Choroid plexus epithelial cell (primary cell): ENCODE results near the gene NRXN3.

Source experiments
- DNase-seq: peaks from one replicate; pipeline ENCODE4 v3.0.0-alpha.2; 2010; ENCODE audit warnings: low read depth
- H3K4me3 ChIP-seq: 2 replicates; pipeline ENCODE4 v1.5.1; 2011; ENCODE audit warnings: low read depth, mild to moderate bottlenecking, control low read depth, low read length, moderate library complexity
- CTCF ChIP-seq: conservative IDR thresholded peaks from 2 replicates; pipeline ENCODE4 v1.5.1; 2011; ENCODE audit warnings: low read depth, mild to moderate bottlenecking, control low read depth, inconsistent platforms, low read length, moderate library complexity

The NRXN3 gene

GRCh38 chr14:79631276-79631675, 1461.1 kb downstream of the NRXN3 start:
- DNase-seq: no peak
- no peak for TF ChIP-seq CTCF
- H3K4me3 ChIP-seq: no peak overlapping the region

GRCh38 chr14:79638672-79639266, 1468.6 kb downstream of the NRXN3 start:
- DNase-seq: no peak
- no peak for TF ChIP-seq CTCF
- H3K4me3 ChIP-seq: no peak overlapping the region

- no peak overlapping the region for H3K4me3 ChIP-seq
- no peak for TF ChIP-seq CTCF
- DNase-seq: no peak
Measured at GRCh38 chr14:79639613-79640012, 1469.4 kb downstream of the NRXN3 start.

- no peak overlapping the region for H3K4me3 ChIP-seq
- no peak for DNase-seq
- TF ChIP-seq CTCF: no peak
Measured at GRCh38 chr14:79641371-79641770, 1471.2 kb downstream of the NRXN3 start.

GRCh38 chr14:79643132-79643531, 1473.0 kb downstream of the NRXN3 start:
- DNase-seq: no peak
- TF ChIP-seq CTCF: no peak
- H3K4me3 ChIP-seq: no peak overlapping the region

- DNase-seq: no peak
- no peak for TF ChIP-seq CTCF
- no peak overlapping the region for H3K4me3 ChIP-seq
Measured at GRCh38 chr14:79645753-79646362, 1475.7 kb downstream of the NRXN3 start.

- no peak overlapping the region for H3K4me3 ChIP-seq
- TF ChIP-seq CTCF: no peak
- DNase-seq: no peak
Measured at GRCh38 chr14:79649856-79650255, 1479.7 kb downstream of the NRXN3 start.
